ENCODE results near the gene GGA1. TPM values are rescaled to one million over a fixed set of nuclear protein-coding genes. Genes with fewer than 3 reads are reported as not detected.
"Not testable (repeated sequence)": the region's sequence is repeated elsewhere in the genome, so short reads cannot be mapped to it uniquely, and the experiment has no call there.

Gene GGA1
- total RNA-seq, 1 donor from 2014 or later, result 64.4 TPM

GRCh38 chr22:37650463-37651136 is 42.0 kb downstream of the GGA1 start:
- DNase-seq (no peak), ATAC-seq (no peak)
- no peak overlapping the region for H3K4me3 ChIP-seq
- no peak overlapping the region for H3K27ac ChIP-seq
- no peaks in the 10 kb centered on the region for H3K9me3 ChIP-seq
- intact Hi-C loops (cut with DNase I), result no loop called here
- no peak for TF ChIP-seq CTCF (IDR thresholded peaks at IDR 0.05)
- H3K36me3 ChIP-seq, result peaks cover 49% of the 10 kb centered on the region
- H3K4me1 ChIP-seq, result no peaks in the 10 kb centered on the region
- H3K27me3 ChIP-seq, result no peaks in the 10 kb centered on the region

GRCh38 chr22:37654563-37655251 is 46.1 kb downstream of the GGA1 start:
- no peak overlapping the region for H3K4me3 ChIP-seq
- no peaks in the 10 kb centered on the region for H3K27me3 ChIP-seq
- ATAC-seq, result no peak
- peaks cover 11% of the 10 kb centered on the region for H3K4me1 ChIP-seq
- no peaks in the 10 kb centered on the region for H3K9me3 ChIP-seq
- no peak for TF ChIP-seq CTCF (IDR thresholded peaks at IDR 0.05)
- H3K36me3 ChIP-seq, result peaks cover 36% of the 10 kb centered on the region
- DNase-seq, result no peak
- intact Hi-C loops (cut with DNase I), result no loop called here
- H3K27ac ChIP-seq, result no peak overlapping the region

GRCh38 chr22:37655252-37655563 is 46.6 kb downstream of the GGA1 start:
- Histone ChIP-seq H3K27me3 (no peaks in the 10 kb centered on the region), H3K9me3 (no peaks in the 10 kb centered on the region), H3K27ac (no peak overlapping the region), H3K4me3 (no peak overlapping the region), H3K4me1 (peaks cover 16% of the 10 kb centered on the region), H3K36me3 (peaks cover 33% of the 10 kb centered on the region)
- intact Hi-C loops (cut with DNase I), result no loop called here
- ATAC-seq, result no peak
- no peak for TF ChIP-seq CTCF (IDR thresholded peaks at IDR 0.05)
- DNase-seq, result no peak

GRCh38 chr22:37656583-37656982 is 47.9 kb downstream of the GGA1 start:
- H3K27ac ChIP-seq; intact Hi-C loops (cut with DNase I); H3K9me3 ChIP-seq; H3K4me3 ChIP-seq; H3K27me3 ChIP-seq; DNase-seq; ATAC-seq: not testable (repeated sequence)
- Histone ChIP-seq H3K36me3 (peaks cover 20% of the 10 kb centered on the region), H3K4me1 (peaks cover 26% of the 10 kb centered on the region)

- no peak for DNase-seq
- H3K27me3 ChIP-seq, result no peaks in the 10 kb centered on the region
- no peak for ATAC-seq
- intact Hi-C loops (cut with DNase I), result no loop called here
- H3K27ac ChIP-seq, result peak overlapping the region; percentile 82
- H3K36me3 ChIP-seq, result peaks cover 15% of the 10 kb centered on the region
- H3K9me3 ChIP-seq, result no peaks in the 10 kb centered on the region
- TF ChIP-seq CTCF (IDR thresholded peaks at IDR 0.05), result no peak
- H3K4me1 ChIP-seq, result peaks cover 32% of the 10 kb centered on the region
- peak overlapping the region; percentile 59 for H3K4me3 ChIP-seq
Measured at GRCh38 chr22:37657590-37658132, 49.0 kb downstream of the GGA1 start.

All from upper lobe of right lung (tissue), 1 donor.